ENCODE results near the gene PTCH2.

DNA sequence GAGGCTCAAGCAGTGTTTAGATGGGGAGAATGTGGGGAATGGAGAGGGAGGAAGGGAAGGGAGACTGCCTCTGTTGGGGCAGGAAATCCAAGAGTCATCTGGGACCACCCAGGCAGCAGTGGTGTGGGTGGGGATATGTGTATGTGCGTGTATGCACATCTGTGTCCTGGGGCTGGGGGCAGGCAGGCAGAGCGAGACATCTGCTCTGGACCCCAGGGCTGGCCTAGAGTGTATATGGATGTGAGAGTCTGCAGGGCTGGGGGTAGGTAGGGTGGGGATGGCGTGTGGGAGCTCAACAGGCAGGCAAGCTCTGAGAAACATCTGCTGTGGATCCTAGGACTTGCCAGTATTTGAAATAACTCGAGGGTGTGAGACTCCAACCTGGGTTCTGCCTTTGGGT is 3.5 kb downstream of the PTCH2 start:
- no peak for TF ChIP-seq CTCF (IDR thresholded peaks at IDR 0.05)
- no peak for TF ChIP-seq POLR2A (IDR thresholded peaks at IDR 0.05)
